MM.1S (cell line): ENCODE measurements around the gene GOLGA8R.
"Not testable (repeated sequence)": the region's sequence is repeated elsewhere in the genome, so short reads cannot be mapped to it uniquely, and the experiment has no call there.

Source experiments
- CTCF ChIP-seq: fragments of 300-600 bp; sonication (generic); IDR thresholded peaks from 2 replicates; pipeline ENCODE4 v1.5.1; 2016; ENCODE audit warnings: antibody characterized with exemption, low read length, mixed read lengths
- EZH2 ChIP-seq: fragments of 300-600 bp; sonication (generic); optimal IDR thresholded peaks from 2 replicates; pipeline ENCODE3; 2017; ENCODE audit warnings: low read depth, mild to moderate bottlenecking, antibody characterized with exemption, low read length, mixed read lengths

GRCh38 chr15:30377082-30377413 is 37.0 kb downstream of the GOLGA8R start:
- TF ChIP-seq CTCF, EZH2: not testable (repeated sequence)
